OCI-M1 (cell line): ENCODE results near the gene MUC6.
"Not testable (repeated sequence)": the region's sequence is repeated elsewhere in the genome, so short reads cannot be mapped to it uniquely, and the experiment has no call there.

Experiments used
- DNase-seq: peaks from one replicate; lab custom pipeline; 2025; lab: John Stamatoyannopoulos, UW

Gene MUC6

GRCh38 chr11:1024597-1025409 lies 11.7 kb downstream of the MUC6 start:
- DNase-seq: no peak

GRCh38 chr11:1023811-1024596 lies 12.5 kb downstream of the MUC6 start:
- DNase-seq: no peak

GRCh38 chr11:1022908-1023810 lies 13.4 kb downstream of the MUC6 start:
- DNase-seq: no peak

- DNase-seq: no peak
These were observed 14.1 kb downstream of the MUC6 start for GRCh38 chr11:1022411-1022810.

GRCh38 chr11:1020211-1020905 lies 16.2 kb downstream of the MUC6 start:
- no peak for DNase-seq

- no peak for DNase-seq
These were observed 17.1 kb downstream of the MUC6 start for GRCh38 chr11:1019321-1019910.

- no peak for DNase-seq
These were observed 18.4 kb downstream of the MUC6 start for GRCh38 chr11:1018091-1018490.

GRCh38 chr11:1017269-1018005 lies 19.1 kb downstream of the MUC6 start:
- no peak for DNase-seq

- DNase-seq: not testable (repeated sequence)
These were observed 19.9 kb downstream of the MUC6 start for GRCh38 chr11:1016610-1017126.

GRCh38 chr11:1015826-1016545 lies 20.5 kb downstream of the MUC6 start:
- no peak for DNase-seq

- DNase-seq: no peak
These were observed 21.5 kb downstream of the MUC6 start for GRCh38 chr11:1015064-1015463.

- no peak for DNase-seq
These were observed 22.2 kb downstream of the MUC6 start for GRCh38 chr11:1014276-1014675.

- DNase-seq: no peak
These were observed 22.9 kb downstream of the MUC6 start for GRCh38 chr11:1013631-1013935.

GRCh38 chr11:1012740-1013630 lies 23.5 kb downstream of the MUC6 start:
- DNase-seq: no peak

- no peak for DNase-seq
These were observed 24.2 kb downstream of the MUC6 start for GRCh38 chr11:1012291-1012690.

GRCh38 chr11:1011320-1011698 lies 25.2 kb downstream of the MUC6 start:
- DNase-seq: no peak

- DNase-seq: no peak
These were observed 25.8 kb downstream of the MUC6 start for GRCh38 chr11:1010551-1011319.

- no peak for DNase-seq
These were observed 26.5 kb downstream of the MUC6 start for GRCh38 chr11:1009991-1010390.
